ENCODE data around the gene SLC13A2.

The SLC13A2 gene

DNA sequence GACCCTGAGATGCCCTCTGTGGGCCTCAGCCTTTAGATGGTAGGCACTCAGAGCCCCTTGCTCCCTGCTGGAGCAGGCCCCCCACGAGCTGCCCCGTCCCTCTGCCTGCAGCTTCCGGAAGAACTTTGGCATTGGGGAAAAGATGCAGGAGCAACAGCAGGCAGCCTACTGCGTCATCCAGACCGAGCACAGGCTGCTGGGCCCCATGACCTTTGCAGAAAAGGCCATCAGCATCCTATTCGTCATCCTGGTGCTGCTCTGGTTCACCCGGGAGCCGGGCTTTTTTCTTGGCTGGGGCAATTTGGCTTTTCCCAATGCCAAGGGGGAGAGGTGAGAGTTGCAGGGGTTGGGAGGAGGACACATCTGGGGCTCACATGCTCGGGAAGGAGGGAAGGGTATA, 20.0 kb downstream of the SLC13A2 start:
- TF ChIP-seq TEAD4 (IDR thresholded peaks at IDR 0.05) (no peak), CEBPB (IDR thresholded peaks at IDR 0.05) (no peak), EGR1 (IDR thresholded peaks at IDR 0.05) (no peak), NFIC (IDR thresholded peaks at IDR 0.05) (no peak), YY1 (IDR thresholded peaks at IDR 0.05; ENCODE audit: low read depth) (no peak), TAF1 (IDR thresholded peaks at IDR 0.05; ENCODE audit: low read depth) (no peak), TCF12 (IDR thresholded peaks at IDR 0.05; ENCODE audit: low read depth) (no peak), CREB1 (IDR thresholded peaks at IDR 0.05; ENCODE audit: low read depth) (no peak), FOXM1 (IDR thresholded peaks at IDR 0.05; ENCODE audit: borderline replicate concordance, low read depth) (no peak), RAD21 (IDR thresholded peaks at IDR 0.05; ENCODE audit: low read depth) (no peak), EP300 (IDR thresholded peaks at IDR 0.05; ENCODE audit: borderline replicate concordance) (no peak), ZBTB7A (IDR thresholded peaks at IDR 0.05; ENCODE audit: low read depth) (no peak)
- TF ChIP-seq, protein P1, sequence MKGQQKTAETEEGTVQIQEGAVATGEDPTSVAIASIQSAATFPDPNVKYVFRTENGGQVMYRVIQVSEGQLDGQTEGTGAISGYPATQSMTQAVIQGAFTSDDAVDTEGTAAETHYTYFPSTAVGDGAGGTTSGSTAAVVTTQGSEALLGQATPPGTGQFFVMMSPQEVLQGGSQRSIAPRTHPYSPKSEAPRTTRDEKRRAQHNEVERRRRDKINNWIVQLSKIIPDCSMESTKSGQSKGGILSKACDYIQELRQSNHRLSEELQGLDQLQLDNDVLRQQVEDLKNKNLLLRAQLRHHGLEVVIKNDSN (IDR thresholded peaks at IDR 0.05): no peak
- TF ChIP-seq, protein P2, sequence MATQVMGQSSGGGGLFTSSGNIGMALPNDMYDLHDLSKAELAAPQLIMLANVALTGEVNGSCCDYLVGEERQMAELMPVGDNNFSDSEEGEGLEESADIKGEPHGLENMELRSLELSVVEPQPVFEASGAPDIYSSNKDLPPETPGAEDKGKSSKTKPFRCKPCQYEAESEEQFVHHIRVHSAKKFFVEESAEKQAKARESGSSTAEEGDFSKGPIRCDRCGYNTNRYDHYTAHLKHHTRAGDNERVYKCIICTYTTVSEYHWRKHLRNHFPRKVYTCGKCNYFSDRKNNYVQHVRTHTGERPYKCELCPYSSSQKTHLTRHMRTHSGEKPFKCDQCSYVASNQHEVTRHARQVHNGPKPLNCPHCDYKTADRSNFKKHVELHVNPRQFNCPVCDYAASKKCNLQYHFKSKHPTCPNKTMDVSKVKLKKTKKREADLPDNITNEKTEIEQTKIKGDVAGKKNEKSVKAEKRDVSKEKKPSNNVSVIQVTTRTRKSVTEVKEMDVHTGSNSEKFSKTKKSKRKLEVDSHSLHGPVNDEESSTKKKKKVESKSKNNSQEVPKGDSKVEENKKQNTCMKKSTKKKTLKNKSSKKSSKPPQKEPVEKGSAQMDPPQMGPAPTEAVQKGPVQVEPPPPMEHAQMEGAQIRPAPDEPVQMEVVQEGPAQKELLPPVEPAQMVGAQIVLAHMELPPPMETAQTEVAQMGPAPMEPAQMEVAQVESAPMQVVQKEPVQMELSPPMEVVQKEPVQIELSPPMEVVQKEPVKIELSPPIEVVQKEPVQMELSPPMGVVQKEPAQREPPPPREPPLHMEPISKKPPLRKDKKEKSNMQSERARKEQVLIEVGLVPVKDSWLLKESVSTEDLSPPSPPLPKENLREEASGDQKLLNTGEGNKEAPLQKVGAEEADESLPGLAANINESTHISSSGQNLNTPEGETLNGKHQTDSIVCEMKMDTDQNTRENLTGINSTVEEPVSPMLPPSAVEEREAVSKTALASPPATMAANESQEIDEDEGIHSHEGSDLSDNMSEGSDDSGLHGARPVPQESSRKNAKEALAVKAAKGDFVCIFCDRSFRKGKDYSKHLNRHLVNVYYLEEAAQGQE (IDR thresholded peaks at IDR 0.05; ENCODE audit: low read depth): no peak
- TF ChIP-seq, protein P3, sequence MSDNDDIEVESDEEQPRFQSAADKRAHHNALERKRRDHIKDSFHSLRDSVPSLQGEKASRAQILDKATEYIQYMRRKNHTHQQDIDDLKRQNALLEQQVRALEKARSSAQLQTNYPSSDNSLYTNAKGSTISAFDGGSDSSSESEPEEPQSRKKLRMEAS (IDR thresholded peaks at IDR 0.05): no peak

DNA sequence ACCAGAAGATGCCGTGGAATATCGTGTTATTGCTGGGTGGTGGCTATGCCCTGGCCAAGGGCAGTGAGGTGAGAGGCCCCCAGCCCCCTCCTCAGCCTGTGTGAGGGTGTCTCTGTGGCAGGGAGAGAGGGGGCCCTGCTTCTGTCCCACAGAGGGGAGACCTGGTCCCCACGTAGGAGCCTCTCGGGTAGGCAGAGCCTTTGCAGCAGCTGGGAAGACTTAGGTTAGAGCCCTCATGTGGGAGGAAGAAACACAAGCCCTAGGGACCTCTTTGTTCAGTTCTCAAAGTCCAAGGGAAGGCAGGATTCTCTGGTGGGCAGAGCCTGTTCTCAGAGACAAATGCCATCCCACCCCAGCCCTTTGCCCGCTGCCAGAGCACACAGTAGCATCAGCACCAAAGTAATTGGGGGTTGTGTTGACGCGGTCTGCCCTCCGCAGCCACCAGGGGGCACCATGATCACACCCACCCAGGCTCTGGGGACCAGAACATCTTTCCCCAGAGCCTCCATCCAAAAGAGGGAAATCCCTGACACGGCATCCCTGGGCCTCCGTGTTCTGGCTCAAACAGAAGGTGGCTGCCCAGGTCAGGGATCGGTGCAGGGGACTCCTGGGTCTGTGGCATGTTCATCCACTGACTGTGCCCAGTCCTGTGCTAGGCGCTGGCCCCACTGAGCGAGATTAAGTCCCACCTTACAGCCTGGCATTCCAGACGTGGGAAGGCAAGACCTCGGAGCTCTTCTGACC, 21.2 kb downstream of the SLC13A2 start:
- TF ChIP-seq RAD21 (IDR thresholded peaks at IDR 0.05; ENCODE audit: low read depth) (peak; percentile 99), EP300 (IDR thresholded peaks at IDR 0.05; ENCODE audit: borderline replicate concordance) (no peak)

DNA sequence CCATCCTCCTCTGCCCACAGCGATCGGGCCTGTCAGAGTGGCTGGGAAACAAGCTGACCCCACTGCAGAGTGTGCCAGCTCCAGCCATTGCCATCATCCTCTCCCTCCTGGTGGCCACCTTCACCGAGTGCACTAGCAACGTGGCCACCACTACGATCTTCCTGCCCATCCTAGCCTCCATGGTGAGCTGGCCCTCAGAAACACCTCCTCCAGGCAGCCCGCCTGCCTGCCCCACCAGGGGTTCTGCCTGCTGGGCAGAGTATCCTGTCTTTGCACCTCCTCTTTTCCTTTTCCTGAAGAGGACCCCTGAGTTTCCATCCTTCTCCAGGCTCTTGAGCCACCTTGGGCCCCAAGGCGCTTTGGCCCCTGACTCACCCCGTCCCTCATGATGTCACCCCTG, 22.2 kb downstream of the SLC13A2 start:
- no peak for TF ChIP-seq EGR1 (IDR thresholded peaks at IDR 0.05)

DNA sequence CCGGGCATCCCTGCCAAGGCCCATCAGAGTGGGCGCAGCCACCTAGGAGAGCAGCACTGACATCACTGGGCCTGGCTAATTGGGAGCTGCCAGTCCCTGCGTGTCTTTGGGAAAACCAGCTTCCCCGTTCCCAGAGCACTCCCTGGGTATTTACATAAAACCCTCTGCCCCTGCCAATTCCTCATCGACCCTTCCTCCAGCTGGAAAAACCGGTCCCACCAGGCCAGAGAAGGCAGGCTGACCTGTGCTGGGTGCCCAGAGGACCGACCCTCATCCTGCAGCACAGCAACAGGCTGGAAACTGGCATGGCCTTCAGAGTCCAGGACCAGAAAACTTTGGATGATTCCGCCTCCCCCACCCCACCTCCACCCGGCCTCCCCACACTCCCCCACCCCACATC, 24.5 kb downstream of the SLC13A2 start:
- TF ChIP-seq, protein P3 (IDR thresholded peaks at IDR 0.05): no peak
- TF ChIP-seq ZBTB7A (IDR thresholded peaks at IDR 0.05; ENCODE audit: low read depth) (0 out of 2 replicates have a peak, but pooled peaks have one; percentile 56), FOXM1 (IDR thresholded peaks at IDR 0.05; ENCODE audit: borderline replicate concordance, low read depth) (no peak), CREB1 (IDR thresholded peaks at IDR 0.05; ENCODE audit: low read depth) (no peak), NFIC (IDR thresholded peaks at IDR 0.05) (peak; percentile 60), TEAD4 (IDR thresholded peaks at IDR 0.05) (0 out of 2 replicates have a peak, but pooled peaks have one; percentile 18), EP300 (IDR thresholded peaks at IDR 0.05; ENCODE audit: borderline replicate concordance) (no peak), TCF12 (IDR thresholded peaks at IDR 0.05; ENCODE audit: low read depth) (0 out of 2 replicates have a peak, but pooled peaks have one; percentile 21), YY1 (IDR thresholded peaks at IDR 0.05; ENCODE audit: low read depth) (no peak), TAF1 (IDR thresholded peaks at IDR 0.05; ENCODE audit: low read depth) (no peak), EGR1 (IDR thresholded peaks at IDR 0.05) (no peak)

DNA sequence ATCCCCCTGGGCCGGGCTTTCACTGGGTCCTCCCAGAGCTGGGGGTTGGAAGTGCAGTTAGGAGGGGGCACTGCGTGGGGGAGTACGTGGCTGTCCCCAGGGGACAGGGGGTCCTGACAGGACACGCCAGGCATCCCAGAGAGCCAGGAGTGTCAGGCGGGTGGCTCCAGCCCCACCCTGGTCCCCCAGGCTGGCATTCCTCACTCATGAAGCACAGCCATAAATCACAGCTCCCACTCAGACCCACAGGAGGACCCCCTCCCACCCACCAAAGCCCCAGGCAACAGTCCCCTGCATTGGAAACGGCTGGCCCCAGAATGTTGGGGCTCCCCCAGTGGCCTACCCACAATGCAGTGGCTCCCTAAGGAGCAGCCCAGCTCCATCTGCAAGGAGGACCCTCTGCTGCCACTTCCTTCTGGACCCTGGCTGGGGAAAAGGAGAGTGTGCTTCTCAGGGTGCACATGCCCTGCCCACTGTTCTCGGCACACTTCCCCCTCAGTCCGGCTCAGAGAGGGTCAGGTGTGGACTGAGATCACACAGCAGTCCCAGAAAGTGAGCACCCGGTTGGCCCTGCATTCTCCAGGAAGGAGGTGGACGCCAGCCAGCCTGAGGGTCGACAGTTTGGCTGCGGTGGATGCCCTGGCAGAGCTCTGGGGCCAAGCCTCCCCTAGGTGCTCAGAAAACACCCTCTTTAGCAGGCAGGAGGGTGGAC, 25.4 kb downstream of the SLC13A2 start:
- TF ChIP-seq TEAD4 (IDR thresholded peaks at IDR 0.05): no peak
- no peak for TF ChIP-seq RAD21 (IDR thresholded peaks at IDR 0.05; ENCODE audit: low read depth)
- TF ChIP-seq, protein P3 (IDR thresholded peaks at IDR 0.05): no peak
- TF ChIP-seq YY1 (IDR thresholded peaks at IDR 0.05; ENCODE audit: low read depth): no peak
- TF ChIP-seq, protein P1 (IDR thresholded peaks at IDR 0.05): no peak
- no peak for TF ChIP-seq EP300 (IDR thresholded peaks at IDR 0.05; ENCODE audit: borderline replicate concordance)
- no peak for TF ChIP-seq ZBTB7A (IDR thresholded peaks at IDR 0.05; ENCODE audit: low read depth)
- TF ChIP-seq EGR1 (IDR thresholded peaks at IDR 0.05): no peak
- TF ChIP-seq CEBPB (IDR thresholded peaks at IDR 0.05): no peak
- TF ChIP-seq NFIC (IDR thresholded peaks at IDR 0.05): no peak
- no peak for TF ChIP-seq CREB1 (IDR thresholded peaks at IDR 0.05; ENCODE audit: low read depth)

DNA sequence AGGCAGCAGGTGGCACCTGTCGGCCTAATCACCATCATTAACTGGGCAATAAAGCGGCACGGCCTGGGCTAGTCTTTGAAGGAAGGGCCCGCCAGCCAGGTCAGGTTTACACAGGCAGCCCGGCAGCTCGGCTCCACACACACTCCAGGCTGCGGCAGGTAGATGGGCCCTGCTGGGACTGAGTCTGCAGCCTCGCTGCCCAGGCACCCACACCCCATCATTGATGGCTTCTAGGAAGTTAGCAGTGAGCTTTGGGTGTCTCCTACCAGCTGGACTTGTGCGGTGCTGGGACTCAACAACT, 25.9 kb downstream of the SLC13A2 start:
- TF ChIP-seq, protein P2 (IDR thresholded peaks at IDR 0.05; ENCODE audit: low read depth): no peak
- TF ChIP-seq RAD21 (IDR thresholded peaks at IDR 0.05; ENCODE audit: low read depth) (no peak), ZBTB7A (IDR thresholded peaks at IDR 0.05; ENCODE audit: low read depth) (no peak), TAF1 (IDR thresholded peaks at IDR 0.05; ENCODE audit: low read depth) (no peak), TCF12 (IDR thresholded peaks at IDR 0.05; ENCODE audit: low read depth) (no peak), CEBPB (IDR thresholded peaks at IDR 0.05) (no peak), EGR1 (IDR thresholded peaks at IDR 0.05) (no peak), FOXM1 (IDR thresholded peaks at IDR 0.05; ENCODE audit: borderline replicate concordance, low read depth) (no peak), CREB1 (IDR thresholded peaks at IDR 0.05; ENCODE audit: low read depth) (no peak)
- TF ChIP-seq, protein P3 (IDR thresholded peaks at IDR 0.05): no peak
